Endothelial cell of umbilical vein (primary cell): Measurements from ENCODE around the gene HTR3D. TPM values are rescaled to one million over a fixed set of nuclear protein-coding genes. Genes with fewer than 3 reads are reported as not detected.

ENCODE experiments used
- BruUV-seq: library from RNA; stranded (reverse); fragments of 400-500 nt; replicated peaks from 2 replicates; lab custom pipeline; 2021; lab: Mats Ljungman, UMichigan
- CTCF ChIA-PET: fragments of 300-600, 350-600 bp; sonication (Branson Sonifier 250); formaldehyde crosslinking; loops from one replicate; lab custom pipeline; 2021; ENCODE audit warnings: antibody characterized with exemption, inconsistent platforms; lab: Charles Lee
- POLR2A ChIA-PET: fragments of 300-600, 350-600 bp; sonication (Branson Sonifier 250); formaldehyde crosslinking; loops from one replicate; lab custom pipeline; 2021; ENCODE audit warnings: antibody characterized with exemption, inconsistent platforms; lab: Charles Lee
- DNase-seq: peaks from one replicate; pipeline ENCODE4 v3.0.0-alpha.2; 2011; ENCODE audit warnings: low read depth, low spot score
- FAIRE-seq: peaks from 2 replicates; lab custom pipeline; 2011; peaks lifted over from hg19 to GRCh38; lab: Jason Lieb, UNC
- H2AFZ ChIP-seq: 2 replicates; pipeline ENCODE4 v1.6.0; 2012; ENCODE audit warnings: low read depth, low read length, control low read depth, inconsistent platforms
- H3K27ac ChIP-seq: 2 replicates; pipeline ENCODE4 v1.5.1; 2011; ENCODE audit warnings: low read depth, mild to moderate bottlenecking, control low read depth, low read length, moderate library complexity; ENCODE audit not compliant: insufficient read depth
- H3K27me3 ChIP-seq, 2 experiments: 2 replicates each; pipeline versions ENCODE4 v1.6.0 to v1.6.1; 2011; ENCODE audit warnings: low read length in 2 of 2, mixed read lengths in 1 of 2; ENCODE audit not compliant: control insufficient read depth in 2 of 2, insufficient read depth in 2 of 2
- H3K36me3 ChIP-seq, 2 experiments: 2 replicates in 1 of 2; 3 replicates in 1 of 2; pipeline ENCODE4 v1.5.1; 2011; ENCODE audit warnings: low read length in 2 of 2, mild to moderate bottlenecking in 1 of 2, moderate library complexity in 1 of 2; ENCODE audit not compliant: control insufficient read depth in 2 of 2, insufficient read depth in 2 of 2; ENCODE audit errors: extremely low read depth in 1 of 2
- H3K4me1 ChIP-seq: 3 replicates; pipeline ENCODE4 v1.5.1; 2011; ENCODE audit warnings: mild to moderate bottlenecking, low read length; ENCODE audit not compliant: control insufficient read depth, insufficient read depth; ENCODE audit errors: extremely low read depth
- H3K4me2 ChIP-seq: 2 replicates; pipeline ENCODE4 v1.6.1; 2011; ENCODE audit warnings: low read length, control low read depth, mixed read lengths; ENCODE audit not compliant: insufficient read depth
- H3K4me3 ChIP-seq, 3 experiments: fragments of 200-600 bp in 1 of 3; sonication (generic), shearing (Covaris generic) in 1 of 3; replicated peaks in 1 of 3; 2 replicates each; pipeline ENCODE4 v1.5.1; 2011 to 2016; ENCODE audit warnings: control low read depth in 3 of 3, low read length in 3 of 3, mild to moderate bottlenecking in 2 of 3, inconsistent platforms in 1 of 3, low read depth in 1 of 3, moderate library complexity in 1 of 3; ENCODE audit not compliant: insufficient read depth in 1 of 3
- H3K79me2 ChIP-seq: 2 replicates; pipeline ENCODE4 v1.6.0; 2012; ENCODE audit warnings: low read length, inconsistent platforms; ENCODE audit not compliant: control insufficient read depth, insufficient read depth
- H3K9ac ChIP-seq: replicated peaks from 2 replicates; pipeline ENCODE3; 2011; ENCODE audit warnings: low read length, control low read depth; ENCODE audit not compliant: insufficient read depth; ENCODE audit errors: extremely low read depth
- H3K9me1 ChIP-seq: replicated peaks from 3 replicates; pipeline ENCODE4 v1.6.0; 2011; ENCODE audit warnings: mild to moderate bottlenecking, low read length; ENCODE audit not compliant: control insufficient read depth, insufficient read depth; ENCODE audit errors: extremely low read depth
- H3K9me3 ChIP-seq: replicated peaks from 2 replicates; pipeline ENCODE4 v1.5.1; 2012; ENCODE audit warnings: low read length, inconsistent platforms; ENCODE audit not compliant: control insufficient read depth, insufficient read depth
- H4K20me1 ChIP-seq: replicated peaks from 2 replicates; pipeline ENCODE3; 2011; ENCODE audit warnings: mild to moderate bottlenecking, low read length; ENCODE audit not compliant: control insufficient read depth, insufficient read depth; ENCODE audit errors: extremely low read depth
- CTCF ChIP-seq, 2 donors: IDR thresholded peaks; 1 replicate in 1 of 2; 2 replicates in 1 of 2; pipeline ENCODE4 v1.5.1; 2011; ENCODE audit warnings: low read length in 2 of 2, mild to moderate bottlenecking in 2 of 2, moderate library complexity in 2 of 2, control low read depth in 1 of 2, inconsistent platforms in 1 of 2, low read depth in 1 of 2; ENCODE audit not compliant: insufficient read depth in 1 of 2; ENCODE audit errors: extremely low read depth in 1 of 2
- FOS ChIP-seq: IDR thresholded peaks from 2 replicates; pipeline ENCODE4 v1.6.1; 2011; ENCODE audit warnings: mild to moderate bottlenecking, low read length, moderate library complexity, borderline replicate concordance; ENCODE audit not compliant: insufficient read depth
- MAX ChIP-seq: IDR thresholded peaks from 2 replicates; pipeline ENCODE4 v1.6.1; 2011; ENCODE audit not compliant: insufficient read depth, insufficient read length
- POLR2A ChIP-seq: IDR thresholded peaks from 2 replicates; pipeline ENCODE4 v1.6.1; 2012; ENCODE audit warnings: low read depth, mild to moderate bottlenecking, control low read depth, low read length
- POLR2AphosphoS5 ChIP-seq: IDR thresholded peaks from 2 replicates; pipeline ENCODE4 v1.6.1; 2012; ENCODE audit warnings: low read depth, mild to moderate bottlenecking, control low read depth, low read length, moderate library complexity; ENCODE audit not compliant: insufficient read depth
- dilution Hi-C: fragments of 300-500 bp; cut with MboI; formaldehyde crosslinking; loops from one replicate; pipeline ENCODE4 v1.15.0; 2019; ENCODE audit warnings: low sequenced_read_pairs; ENCODE audit not compliant: extremely low pct_ligation_motif_present
- intact Hi-C: fragments of 100-400 bp; cut with micrococcal nuclease; formaldehyde crosslinking; loops from one replicate; pipeline ENCODE4 v1.10.0; 2022
- polyA plus RNA-seq, 4 experiments: library from polyadenylated mRNA; depleted of rRNA in 3 of 4; stranded (reverse) in 3 of 4; unstranded in 1 of 4; fragments of >200 nt; gene quantifications; 2 replicates each; pipeline versions ENCODE4 v1.2.1 to v1.2.3, GENCODE V29; 2011 to 2012; ENCODE audit warnings: missing spikeins in 1 of 4
- total RNA-seq: library from RNA; stranded (reverse); gene quantifications from 2 replicates; pipeline ENCODE4 v1.2.3, GENCODE V29; 2021

Gene HTR3D
- total and polyA plus RNA-seq, 2 donors (not counting 3 experiments of a cell fraction or from before 2014, with no cell fraction given): not detected

- no TSS peak for BruUV-seq
- Histone ChIP-seq H3K4me1 (peaks cover 15% of the 10 kb centered on the region), H4K20me1 (no peaks in the 10 kb centered on the region), H2AFZ (no peak overlapping the region), H3K9ac (no peak overlapping the region), H3K4me2 (no peak overlapping the region), H3K4me3 (no peak overlapping the region), H3K27ac (no peak overlapping the region), H3K36me3 (no peaks in the 10 kb centered on the region), H3K9me1 (no peaks in the 10 kb centered on the region), H3K9me3 (no peaks in the 10 kb centered on the region), H3K27me3 (no peaks in the 10 kb centered on the region), H3K79me2 (no peaks in the 10 kb centered on the region)
- dilution Hi-C loops: no loop called here
- TF ChIP-seq FOS (no peak), CTCF (IDR thresholded peaks at IDR 0.05; ENCODE audit: extremely low read depth in 1 of 2, insufficient read depth in 1 of 2, low read depth in 1 of 2, low read length in 2 of 2) (no peak), MAX (no peak), POLR2AphosphoS5 (no peak), POLR2A (no peak)
- ChIA-PET POLR2A (no interaction called here), CTCF (interaction anchor here (3.3 kb wide), 1 partner anchor 8 kb away, joined by 31 read pairs; the partner anchor contains the start of gene ABCC5)
- FAIRE-seq (no peak), DNase-seq (no peak)
- intact Hi-C loops: no loop called here
Observed at GRCh38 chr3:184008161-184008560, 23.4 kb upstream of the HTR3D start.
